Subcutaneous abdominal adipose tissue (tissue), 5 donors: ENCODE data around the gene MAGEA2B.
"Not testable (repeated sequence)": the region's sequence is repeated elsewhere in the genome, so short reads cannot be mapped to it uniquely, and the experiment has no call there.

ENCODE experiments used
- H3K27ac ChIP-seq: one replicate; pipeline ENCODE4 v1.7.0; 2013; ENCODE audit warnings: low read depth, mild to moderate bottlenecking, inconsistent platforms, low read length, moderate library complexity
- H3K27me3 ChIP-seq, 5 donors: one replicate each; pipeline ENCODE4 v1.7.0; 2013; ENCODE audit warnings: low read length in 5 of 5, inconsistent platforms in 1 of 5; ENCODE audit not compliant: control insufficient read depth in 5 of 5, insufficient read depth in 4 of 5
- H3K36me3 ChIP-seq, 5 donors: one replicate each; pipeline ENCODE4 v1.7.0; 2013; ENCODE audit warnings: low read length in 5 of 5; ENCODE audit not compliant: control insufficient read depth in 5 of 5, insufficient read depth in 5 of 5
- H3K4me1 ChIP-seq, 5 donors: one replicate each; pipeline ENCODE4 v1.7.0; 2013; ENCODE audit warnings: low read length in 5 of 5, mild to moderate bottlenecking in 3 of 5, moderate library complexity in 1 of 5; ENCODE audit not compliant: control insufficient read depth in 5 of 5, insufficient read depth in 5 of 5
- H3K4me3 ChIP-seq, 5 donors: one replicate each; pipeline ENCODE4 v1.7.0; 2013; ENCODE audit warnings: low read length in 5 of 5, low read depth in 1 of 5
- H3K9ac ChIP-seq, 5 donors: one replicate each; pipeline ENCODE4 v1.7.0; 2013; ENCODE audit warnings: low read length in 5 of 5, mild to moderate bottlenecking in 4 of 5, moderate library complexity in 3 of 5
- H3K9me3 ChIP-seq, 5 donors: one replicate each; pipeline ENCODE4 v1.7.0; 2013; ENCODE audit warnings: low read length in 5 of 5; ENCODE audit not compliant: control insufficient read depth in 5 of 5
- donor health status: healthy.
- donor health status: healthy.
- donor health status: healthy.
- donor health status: healthy.
- donor health status: healthy.

Gene MAGEA2B

GRCh38 chrX:152725409-152725808 lies 11.0 kb downstream of the MAGEA2B start:
- Histone ChIP-seq H3K27me3 (peaks cover 0 to 7% (median 0%) of the 10 kb centered on the region in 5 donors), H3K9ac (no peak overlapping the region), H3K4me1 (no peaks in the 10 kb centered on the region), H3K9me3 (peaks cover 0 to 5% (median 2%) of the 10 kb centered on the region in 5 donors), H3K36me3 (no peaks in the 10 kb centered on the region), H3K4me3 (no peak overlapping the region), H3K27ac (no peak overlapping the region)

- H3K27ac ChIP-seq: no peak within 1 kb of the TSS
- H3K4me3 ChIP-seq: no peak within 1 kb of the TSS
- no peaks in the 10 kb centered on the region for H3K4me1 ChIP-seq
- H3K36me3 ChIP-seq: no peaks in the 10 kb centered on the region
- H3K9ac ChIP-seq: no peak within 1 kb of the TSS
- H3K9me3 ChIP-seq: peaks cover 0 to 3% (median 0%) of the 10 kb centered on the region in 5 donors
- H3K27me3 ChIP-seq: peaks cover 0 to 3% (median 0%) of the 10 kb centered on the region in 5 donors
Observed at GRCh38 chrX:152733261-152733975, 19.0 kb downstream of the MAGEA2B start, which contains the start of the genes CSAG1 and MAGEA12. Gene CSAG1, minus strand, starts transcription at chrX:152733721. Its CDS starts 1,261 bp downstream, at chrX:152732460. Gene MAGEA12, plus strand, starts transcription at chrX:152733757. Its CDS starts 2,405 bp downstream, at chrX:152736162.

GRCh38 chrX:152734143-152734858 lies 19.9 kb downstream of the MAGEA2B start:
- H3K4me1 ChIP-seq, H3K27ac ChIP-seq, H3K36me3 ChIP-seq, H3K9ac ChIP-seq, H3K9me3 ChIP-seq, H3K4me3 ChIP-seq, H3K27me3 ChIP-seq: not testable (repeated sequence)

- peaks cover 0 to 3% (median 0%) of the 10 kb centered on the region in 5 donors for H3K27me3 ChIP-seq
- H3K9ac ChIP-seq: no peak overlapping the region
- no peaks in the 10 kb centered on the region for H3K9me3 ChIP-seq
- H3K4me1 ChIP-seq: no peaks in the 10 kb centered on the region
- no peaks in the 10 kb centered on the region for H3K36me3 ChIP-seq
- H3K27ac ChIP-seq: no peak overlapping the region
- no peak overlapping the region for H3K4me3 ChIP-seq
Observed at GRCh38 chrX:152735101-152735500, 20.7 kb downstream of the MAGEA2B start.

GRCh38 chrX:152735860-152736511 lies 21.6 kb downstream of the MAGEA2B start:
- Histone ChIP-seq H3K36me3 (no peaks in the 10 kb centered on the region), H3K9ac (no peak overlapping the region), H3K4me1 (no peaks in the 10 kb centered on the region), H3K9me3 (no peaks in the 10 kb centered on the region), H3K4me3 (no peak overlapping the region), H3K27ac (no peak overlapping the region), H3K27me3 (peaks cover 0 to 3% (median 0%) of the 10 kb centered on the region in 5 donors)

- not testable (repeated sequence) for H3K36me3 ChIP-seq, H3K4me3 ChIP-seq, H3K9me3 ChIP-seq, H3K27ac ChIP-seq, H3K4me1 ChIP-seq, H3K9ac ChIP-seq, H3K27me3 ChIP-seq
Observed at GRCh38 chrX:152736528-152736927, 22.1 kb downstream of the MAGEA2B start.

- H3K27me3 ChIP-seq: peaks cover 0 to 9% (median 0%) of the 10 kb centered on the region in 5 donors
Observed at GRCh38 chrX:152738560-152738959, 24.1 kb downstream of the MAGEA2B start.

GRCh38 chrX:152753686-152754650 lies 39.5 kb downstream of the MAGEA2B start, which contains the start of gene MAGEA2:
Gene MAGEA2, minus strand, starts transcription at chrX:152753842. Its CDS starts 2,479 bp downstream, at chrX:152751363.
- H3K36me3 ChIP-seq, H3K4me3 ChIP-seq, H3K4me1 ChIP-seq, H3K9ac ChIP-seq, H3K27me3 ChIP-seq, H3K27ac ChIP-seq, H3K9me3 ChIP-seq: not testable (repeated sequence)

More at GRCh38 chrX:152738560-152738959, 24.1 kb downstream of the MAGEA2B start:
- Histone ChIP-seq H3K27ac (no peak overlapping the region), H3K9ac (no peak overlapping the region), H3K9me3 (no peaks in the 10 kb centered on the region), H3K4me3 (no peak overlapping the region), H3K36me3 (no peaks in the 10 kb centered on the region), H3K4me1 (no peaks in the 10 kb centered on the region)

- not testable (repeated sequence) for H3K4me1 ChIP-seq, H3K36me3 ChIP-seq, H3K27me3 ChIP-seq, H3K4me3 ChIP-seq, H3K9me3 ChIP-seq, H3K9ac ChIP-seq, H3K27ac ChIP-seq
Observed at GRCh38 chrX:152754871-152755270, 40.4 kb downstream of the MAGEA2B start.
